ENCODE measurements around the gene ANTXR1. TPM values are rescaled to one million over a fixed set of nuclear protein-coding genes. Genes with fewer than 3 reads are reported as not detected.

ANTXR1 gene
- total RNA-seq, 1 experiment from 2014 or later: 0.27 TPM

DNA sequence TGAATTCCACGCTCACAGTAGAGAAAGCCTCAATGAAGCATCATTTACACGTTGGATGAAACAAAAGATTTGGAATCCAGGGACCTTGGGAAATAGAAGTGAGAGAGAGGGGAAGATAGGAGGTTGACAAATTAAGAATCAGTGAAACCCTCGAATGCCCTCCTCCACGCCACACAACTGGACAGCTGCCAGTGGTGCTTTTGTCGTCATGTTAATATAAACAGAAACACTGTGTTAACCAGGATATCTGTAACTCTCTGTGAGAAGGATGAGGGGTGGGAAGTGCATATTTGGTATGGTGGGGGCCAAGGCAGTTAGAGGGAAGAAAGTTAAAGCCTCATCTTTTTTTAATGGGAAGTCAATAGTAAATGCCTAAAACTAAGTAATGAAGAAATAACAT lies 265.4 kb downstream of the ANTXR1 start:
- Mint-ChIP-seq H3K9me3 (ENCODE audit: unreplicated experiment) (no peaks in the 10 kb centered on the region), H3K36me3 (ENCODE audit: insufficient read depth, unreplicated experiment) (peaks cover 5% of the 10 kb centered on the region), H3K4me1 (ENCODE audit: low read depth, unreplicated experiment) (no peaks in the 10 kb centered on the region), H3K27me3 (ENCODE audit: insufficient read depth, unreplicated experiment) (peaks cover 26% of the 10 kb centered on the region), H3K27ac (ENCODE audit: unreplicated experiment) (no peak overlapping the region), H3K4me3 (ENCODE audit: unreplicated experiment) (no peak overlapping the region)
- TF ChIP-seq, protein P1, sequence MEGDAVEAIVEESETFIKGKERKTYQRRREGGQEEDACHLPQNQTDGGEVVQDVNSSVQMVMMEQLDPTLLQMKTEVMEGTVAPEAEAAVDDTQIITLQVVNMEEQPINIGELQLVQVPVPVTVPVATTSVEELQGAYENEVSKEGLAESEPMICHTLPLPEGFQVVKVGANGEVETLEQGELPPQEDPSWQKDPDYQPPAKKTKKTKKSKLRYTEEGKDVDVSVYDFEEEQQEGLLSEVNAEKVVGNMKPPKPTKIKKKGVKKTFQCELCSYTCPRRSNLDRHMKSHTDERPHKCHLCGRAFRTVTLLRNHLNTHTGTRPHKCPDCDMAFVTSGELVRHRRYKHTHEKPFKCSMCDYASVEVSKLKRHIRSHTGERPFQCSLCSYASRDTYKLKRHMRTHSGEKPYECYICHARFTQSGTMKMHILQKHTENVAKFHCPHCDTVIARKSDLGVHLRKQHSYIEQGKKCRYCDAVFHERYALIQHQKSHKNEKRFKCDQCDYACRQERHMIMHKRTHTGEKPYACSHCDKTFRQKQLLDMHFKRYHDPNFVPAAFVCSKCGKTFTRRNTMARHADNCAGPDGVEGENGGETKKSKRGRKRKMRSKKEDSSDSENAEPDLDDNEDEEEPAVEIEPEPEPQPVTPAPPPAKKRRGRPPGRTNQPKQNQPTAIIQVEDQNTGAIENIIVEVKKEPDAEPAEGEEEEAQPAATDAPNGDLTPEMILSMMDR (IDR thresholded peaks at IDR 0.05; ENCODE audit: insufficient read depth in 1 of 2, low read depth in 1 of 2, low read length in 1 of 2, severe bottlenecking in 1 of 2, unreplicated experiment in 1 of 2): no peak
- no peak for DNase-seq
- CTCF ChIA-PET: no interaction called here
- Histone ChIP-seq H3K36me3 (ENCODE audit: control insufficient read depth, insufficient read depth, low read length) (no peaks in the 10 kb centered on the region), H3K4me1 (no peaks in the 10 kb centered on the region), H3K4me3 (ENCODE audit: low read depth, low read length) (no peak overlapping the region), H3K9me3 (no peaks in the 10 kb centered on the region), H3K27me3 (replicated peaks; ENCODE audit: control insufficient read depth, insufficient read depth, low read length) (no peaks in the 10 kb centered on the region)
- POLR2A ChIA-PET: no interaction called here
- intact Hi-C loops (cut with micrococcal nuclease; ENCODE audit: unreplicated experiment): no loop called here
- no TSS peak for BruUV-seq (replicated peaks)

DNA sequence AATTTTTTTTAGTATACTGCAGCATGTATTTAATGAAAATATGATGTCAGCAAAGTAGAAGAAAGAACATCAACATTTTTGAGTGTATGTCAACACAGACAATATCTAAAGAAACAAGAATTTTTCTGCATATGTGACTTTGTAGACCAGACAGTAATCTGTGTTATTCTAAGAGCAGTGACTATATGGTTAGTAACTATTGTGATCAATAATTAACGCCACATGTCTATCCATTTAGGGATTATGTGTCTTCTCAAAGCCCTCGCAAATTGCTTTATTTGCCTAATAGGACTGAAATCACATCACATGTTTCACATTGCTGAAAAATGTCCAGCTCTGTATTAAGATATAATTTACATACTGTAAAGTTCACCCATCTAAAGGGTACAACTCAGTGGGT lies 266.2 kb downstream of the ANTXR1 start:
- Mint-ChIP-seq H3K9me3 (ENCODE audit: unreplicated experiment) (no peaks in the 10 kb centered on the region), H3K4me3 (ENCODE audit: unreplicated experiment) (no peak overlapping the region), H3K4me1 (ENCODE audit: low read depth, unreplicated experiment) (no peaks in the 10 kb centered on the region), H3K36me3 (ENCODE audit: insufficient read depth, unreplicated experiment) (peaks cover 5% of the 10 kb centered on the region), H3K27me3 (ENCODE audit: insufficient read depth, unreplicated experiment) (peaks cover 20% of the 10 kb centered on the region), H3K27ac (ENCODE audit: unreplicated experiment) (no peak overlapping the region)
- ChIA-PET POLR2A (no interaction called here), CTCF (no interaction called here)
- H3K4me1 ChIP-seq: no peaks in the 10 kb centered on the region
- H3K27me3 ChIP-seq (replicated peaks; ENCODE audit: control insufficient read depth, insufficient read depth, low read length): no peaks in the 10 kb centered on the region
- TF ChIP-seq, protein P1 (IDR thresholded peaks at IDR 0.05; ENCODE audit: insufficient read depth in 1 of 2, low read depth in 1 of 2, low read length in 1 of 2, severe bottlenecking in 1 of 2, unreplicated experiment in 1 of 2): no peak
- no peaks in the 10 kb centered on the region for H3K9me3 ChIP-seq
- H3K36me3 ChIP-seq (ENCODE audit: control insufficient read depth, insufficient read depth, low read length): no peaks in the 10 kb centered on the region
- intact Hi-C loops (cut with micrococcal nuclease; ENCODE audit: unreplicated experiment): no loop called here
- no peak for DNase-seq
- no TSS peak for BruUV-seq (replicated peaks)
- H3K4me3 ChIP-seq (ENCODE audit: low read depth, low read length): no peak overlapping the region

DNA sequence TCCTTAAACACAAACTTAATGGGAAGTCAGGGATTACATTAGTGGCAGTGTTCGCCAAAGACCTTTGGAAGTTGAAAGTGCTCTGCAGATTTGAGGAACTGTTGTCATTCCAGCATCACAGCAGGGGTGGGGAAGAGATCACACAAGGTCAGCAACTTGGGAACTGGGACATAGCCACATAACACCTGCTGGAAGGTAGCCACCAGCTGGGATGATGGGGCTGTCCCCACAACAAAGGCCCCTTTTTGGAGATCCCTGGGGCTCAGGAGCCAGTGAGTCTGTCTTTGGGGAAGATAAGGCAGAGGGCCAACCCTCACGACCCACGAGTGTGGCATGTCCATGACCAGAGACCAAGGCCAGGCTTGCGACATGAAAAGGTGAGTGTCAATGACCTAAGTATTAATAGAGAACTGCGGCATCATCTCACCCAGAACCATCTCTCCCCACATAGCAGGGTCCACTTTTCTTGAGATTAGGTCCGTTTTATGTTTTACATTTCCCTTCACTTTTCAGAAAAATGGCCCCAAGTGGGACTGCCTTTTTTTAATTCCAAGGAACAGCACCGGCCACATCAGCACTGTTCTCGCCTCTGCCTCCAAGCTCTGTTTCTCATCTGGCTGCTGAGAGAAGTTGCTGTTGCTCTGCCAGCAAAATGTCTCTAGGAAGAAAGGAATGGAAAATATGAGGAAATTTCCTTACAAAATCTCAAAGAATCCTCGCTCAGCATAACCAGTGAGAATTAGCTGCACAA lies 267.1 kb downstream of the ANTXR1 start:
- H3K9me3 Mint-ChIP-seq (ENCODE audit: unreplicated experiment): no peaks in the 10 kb centered on the region
- ChIA-PET CTCF (no interaction called here), POLR2A (no interaction called here)
- TF ChIP-seq, protein P1 (IDR thresholded peaks at IDR 0.05; ENCODE audit: insufficient read depth in 1 of 2, low read depth in 1 of 2, low read length in 1 of 2, severe bottlenecking in 1 of 2, unreplicated experiment in 1 of 2): no peak
- Histone ChIP-seq H3K9me3 (no peaks in the 10 kb centered on the region), H3K4me3 (ENCODE audit: low read depth, low read length) (no peak overlapping the region), H3K36me3 (ENCODE audit: control insufficient read depth, insufficient read depth, low read length) (no peaks in the 10 kb centered on the region), H3K27me3 (replicated peaks; ENCODE audit: control insufficient read depth, insufficient read depth, low read length) (no peaks in the 10 kb centered on the region), H3K4me1 (no peaks in the 10 kb centered on the region)
- no peak for DNase-seq
- intact Hi-C loops (cut with micrococcal nuclease; ENCODE audit: unreplicated experiment): no loop called here
- no peak overlapping the region for H3K27ac Mint-ChIP-seq (ENCODE audit: unreplicated experiment)
- BruUV-seq (replicated peaks): no TSS peak
- H3K4me1 Mint-ChIP-seq (ENCODE audit: low read depth, unreplicated experiment): no peaks in the 10 kb centered on the region
- no peak overlapping the region for H3K4me3 Mint-ChIP-seq (ENCODE audit: unreplicated experiment)
- H3K27me3 Mint-ChIP-seq (ENCODE audit: insufficient read depth, unreplicated experiment): peaks cover 17% of the 10 kb centered on the region
- H3K36me3 Mint-ChIP-seq (ENCODE audit: insufficient read depth, unreplicated experiment): peaks cover 5% of the 10 kb centered on the region

Data from Caco-2 (cell line).